ENCODE data around the gene EID3. TPM values are rescaled to one million over a fixed set of nuclear protein-coding genes. Genes with fewer than 3 reads are reported as not detected.

EID3 gene
- total RNA-seq, 4 donors from 2014 or later = 6.4 to 10.7 (median 8.0) TPM

GRCh38 chr12:104353012-104353981 lies 49.8 kb downstream of the EID3 start:
- TF ChIP-seq, protein P1, sequence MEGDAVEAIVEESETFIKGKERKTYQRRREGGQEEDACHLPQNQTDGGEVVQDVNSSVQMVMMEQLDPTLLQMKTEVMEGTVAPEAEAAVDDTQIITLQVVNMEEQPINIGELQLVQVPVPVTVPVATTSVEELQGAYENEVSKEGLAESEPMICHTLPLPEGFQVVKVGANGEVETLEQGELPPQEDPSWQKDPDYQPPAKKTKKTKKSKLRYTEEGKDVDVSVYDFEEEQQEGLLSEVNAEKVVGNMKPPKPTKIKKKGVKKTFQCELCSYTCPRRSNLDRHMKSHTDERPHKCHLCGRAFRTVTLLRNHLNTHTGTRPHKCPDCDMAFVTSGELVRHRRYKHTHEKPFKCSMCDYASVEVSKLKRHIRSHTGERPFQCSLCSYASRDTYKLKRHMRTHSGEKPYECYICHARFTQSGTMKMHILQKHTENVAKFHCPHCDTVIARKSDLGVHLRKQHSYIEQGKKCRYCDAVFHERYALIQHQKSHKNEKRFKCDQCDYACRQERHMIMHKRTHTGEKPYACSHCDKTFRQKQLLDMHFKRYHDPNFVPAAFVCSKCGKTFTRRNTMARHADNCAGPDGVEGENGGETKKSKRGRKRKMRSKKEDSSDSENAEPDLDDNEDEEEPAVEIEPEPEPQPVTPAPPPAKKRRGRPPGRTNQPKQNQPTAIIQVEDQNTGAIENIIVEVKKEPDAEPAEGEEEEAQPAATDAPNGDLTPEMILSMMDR (IDR thresholded peaks at IDR 0.05; ENCODE audit: low read depth) = no peak

DNA sequence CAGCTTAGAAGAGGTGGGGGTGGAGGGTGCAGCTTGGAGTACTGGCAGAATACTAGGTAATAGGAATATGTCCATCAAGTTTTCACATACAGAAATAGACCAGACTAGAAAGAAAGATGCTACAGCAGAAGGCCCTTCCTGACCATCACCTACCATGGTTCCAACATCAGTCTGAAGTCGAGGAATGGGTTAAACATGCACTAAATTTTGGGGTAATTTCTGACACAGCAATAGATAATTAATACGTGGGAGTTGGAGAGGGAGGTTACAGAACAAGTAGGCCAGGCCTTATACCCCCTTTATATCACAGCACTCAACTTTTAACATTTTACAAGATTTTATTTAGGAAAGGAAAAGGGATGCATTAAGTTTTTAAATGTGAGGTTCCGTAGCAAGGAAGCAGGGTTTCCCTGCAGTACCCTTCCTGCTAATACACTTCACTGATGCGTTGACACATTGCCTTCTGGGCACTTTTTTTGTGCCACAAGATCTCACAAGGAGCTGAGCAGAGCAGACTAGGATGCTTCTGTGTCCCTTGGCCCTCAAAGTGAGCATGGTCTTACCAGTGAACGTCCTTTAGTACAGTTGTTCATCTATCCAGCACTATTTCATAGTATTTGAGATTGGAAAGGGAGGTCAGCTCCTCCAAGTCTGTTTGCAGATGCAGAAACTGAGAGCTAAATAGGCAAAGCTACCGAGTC lies 50.8 kb downstream of the EID3 start:
- TF ChIP-seq, protein P1 (IDR thresholded peaks at IDR 0.05; ENCODE audit: low read depth) = no peak

Other genes starting within 250 kb of the EID3 start
- 10 to 100 TPM; 23.3 to 34.7 (median 29.4) TPM for gene HCFC2, start 239.2 kb upstream of the EID3 start, total RNA-seq
- 10 to 100 TPM; 27.2 to 47.8 (median 38.2) TPM for gene NFYB, start 165.5 kb upstream of the EID3 start, total RNA-seq
- 100 to 1,000 TPM in 1 of 4 donors, 10 to 100 TPM in 3; 76.2 to 122 (median 83.3) TPM for gene TXNRD1, start 88.0 kb upstream of the EID3 start, total RNA-seq
- gene CHST11, start 153.2 kb downstream of the EID3 start, total RNA-seq = 10 to 100 TPM in 1 of 4 donors, 1 to 10 TPM in 3; 5.1 to 48.4 (median 9.3) TPM

Measured in subcutaneous adipose tissue (tissue), 4 donors.